ENCODE data around the gene OR8A1. TPM values are rescaled to one million over a fixed set of nuclear protein-coding genes. Genes with fewer than 3 reads are reported as not detected.

The OR8A1 gene
- polyA plus RNA-seq (2014; cell fraction: cytosol; rRNA removed), result not detected in 2 replicates
- polyA plus RNA-seq (2014; cell fraction: nucleus; rRNA removed), result not detected in 2 replicates

DNA sequence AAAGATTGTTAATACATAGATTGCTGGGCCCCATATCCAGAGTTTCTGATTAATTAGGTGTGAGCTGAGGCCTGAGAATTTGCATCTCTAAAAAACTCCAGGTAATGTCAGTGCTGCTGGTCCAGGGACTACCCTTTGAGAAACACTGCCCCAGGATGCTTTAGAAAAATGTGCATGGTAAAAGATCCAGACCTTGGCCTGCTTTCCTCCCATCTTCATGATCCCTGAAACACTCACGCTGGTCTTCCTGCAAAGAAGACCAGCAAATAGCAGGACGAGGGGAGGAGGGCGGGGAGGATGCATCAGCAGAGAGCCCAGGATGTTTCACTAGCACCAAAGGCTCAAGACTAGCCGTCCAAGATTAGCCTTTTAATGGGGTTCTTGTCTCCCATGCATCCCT lies at the start of gene OR8A1:
Gene OR8A1, plus strand, starts transcription at position 301 of the 400 bp plus-strand sequence. CDS start 123 bp downstream, outside the sequence.
- no peak for DNase-seq (ENCODE audit: low spot score)

DNA sequence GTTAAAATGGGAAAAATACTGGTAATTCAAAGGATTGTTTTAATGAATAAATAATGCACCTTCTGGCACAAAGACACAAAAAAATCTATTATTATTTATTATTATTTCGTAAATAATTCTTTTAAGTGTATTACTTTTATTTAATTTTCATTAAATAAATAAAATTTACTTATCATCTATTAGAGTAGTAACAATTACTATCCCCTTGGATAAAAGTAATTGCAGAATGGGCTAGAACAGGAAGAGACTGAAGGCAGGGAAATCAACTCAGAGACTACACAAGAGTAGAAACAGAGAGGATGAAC lies 49.3 kb upstream of the OR8A1 start:
- DNase-seq (ENCODE audit: low spot score), result no peak

DNA sequence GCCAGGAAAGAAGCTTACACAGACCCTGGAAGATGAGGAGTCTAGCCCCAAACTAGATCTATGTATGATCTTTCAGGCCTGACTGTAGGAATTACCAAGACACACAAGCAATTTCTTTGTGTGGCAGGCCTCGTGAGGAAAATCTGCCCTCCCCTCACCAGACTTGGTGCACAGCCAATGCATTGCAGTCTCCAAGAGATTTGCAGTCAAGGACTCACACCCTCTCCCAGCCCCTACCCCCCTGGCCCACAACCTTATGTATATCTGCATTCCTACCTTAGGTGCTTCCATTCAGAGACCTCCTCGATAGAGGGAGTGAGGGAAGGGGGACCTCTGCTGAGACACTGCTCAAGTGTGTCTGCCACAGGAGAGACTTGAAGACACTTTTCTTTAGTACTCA lies 36.2 kb upstream of the OR8A1 start:
- DNase-seq (ENCODE audit: low spot score), result no peak

- DNase-seq (ENCODE audit: low spot score), result no peak
These were observed 35.7 kb upstream of the OR8A1 start for GRCh38 chr11:124534051-124534450.

GRCh38 chr11:124535552-124536232 lies 34.1 kb upstream of the OR8A1 start:
- DNase-seq (ENCODE audit: low spot score), result no peak

- DNase-seq (ENCODE audit: low spot score), result no peak
These were observed 33.3 kb upstream of the OR8A1 start for GRCh38 chr11:124536520-124536919.

DNA sequence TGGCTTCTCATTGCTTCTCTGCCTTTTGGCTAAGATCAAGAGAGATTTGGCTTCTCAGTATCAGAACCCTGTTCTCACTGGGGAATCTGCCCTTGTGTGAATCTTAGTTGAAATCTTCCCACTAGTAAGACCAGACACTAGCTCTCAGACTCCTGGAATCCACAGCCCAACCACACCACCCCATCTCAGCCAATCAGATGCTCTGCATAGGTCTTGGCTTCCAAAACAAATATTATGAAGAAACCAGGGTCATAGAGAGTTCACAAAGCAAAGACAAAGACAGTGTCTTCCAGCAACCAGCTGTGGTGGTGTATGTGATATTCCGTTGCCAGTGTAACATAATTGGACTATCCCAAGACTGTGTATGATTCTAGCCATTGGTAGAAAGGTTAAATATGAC lies 31.8 kb upstream of the OR8A1 start:
- DNase-seq (ENCODE audit: low spot score), result no peak

- DNase-seq (ENCODE audit: low spot score), result no peak
These were observed 28.6 kb upstream of the OR8A1 start for GRCh38 chr11:124541204-124541603.

- no peak for DNase-seq (ENCODE audit: low spot score)
These were observed 26.7 kb upstream of the OR8A1 start for GRCh38 chr11:124543145-124543544.

DNA sequence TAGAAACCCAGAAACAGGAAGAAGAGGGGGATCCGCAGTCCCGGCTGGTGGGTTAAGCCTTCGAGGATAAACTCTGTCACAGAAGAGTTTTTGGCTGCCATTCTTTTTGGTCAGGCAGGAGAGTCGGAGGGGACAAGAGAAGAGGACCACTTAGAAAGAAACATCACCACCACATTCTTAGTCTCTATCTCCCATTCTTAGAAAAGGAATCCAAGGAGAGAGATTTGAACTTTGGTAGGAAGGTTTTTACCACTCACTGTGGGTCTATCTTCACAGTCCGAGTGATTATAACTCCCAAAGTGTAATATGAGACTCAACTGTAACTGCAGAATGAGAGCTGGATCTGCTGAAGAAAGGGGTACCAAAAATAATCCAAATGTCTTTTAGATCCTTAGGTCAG lies 26.2 kb upstream of the OR8A1 start, which contains the start of gene OR8B12:
Gene OR8B12, minus strand, starts transcription at position 101 of the 400 bp plus-strand sequence. Its CDS starts 0 bp downstream, at position 101.
- no peak for DNase-seq (ENCODE audit: low spot score)

GRCh38 chr11:124551189-124551588 lies 18.6 kb upstream of the OR8A1 start:
- no peak for DNase-seq (ENCODE audit: low spot score)

- DNase-seq (ENCODE audit: low spot score), result no peak
These were observed 17.8 kb upstream of the OR8A1 start for GRCh38 chr11:124551987-124552386.

GRCh38 chr11:124556828-124557227 lies 13.0 kb upstream of the OR8A1 start:
- DNase-seq (ENCODE audit: low spot score), result no peak

- DNase-seq (ENCODE audit: low spot score), result no peak
These were observed 363 bp downstream of the OR8A1 start for GRCh38 chr11:124570160-124570559.

DNA sequence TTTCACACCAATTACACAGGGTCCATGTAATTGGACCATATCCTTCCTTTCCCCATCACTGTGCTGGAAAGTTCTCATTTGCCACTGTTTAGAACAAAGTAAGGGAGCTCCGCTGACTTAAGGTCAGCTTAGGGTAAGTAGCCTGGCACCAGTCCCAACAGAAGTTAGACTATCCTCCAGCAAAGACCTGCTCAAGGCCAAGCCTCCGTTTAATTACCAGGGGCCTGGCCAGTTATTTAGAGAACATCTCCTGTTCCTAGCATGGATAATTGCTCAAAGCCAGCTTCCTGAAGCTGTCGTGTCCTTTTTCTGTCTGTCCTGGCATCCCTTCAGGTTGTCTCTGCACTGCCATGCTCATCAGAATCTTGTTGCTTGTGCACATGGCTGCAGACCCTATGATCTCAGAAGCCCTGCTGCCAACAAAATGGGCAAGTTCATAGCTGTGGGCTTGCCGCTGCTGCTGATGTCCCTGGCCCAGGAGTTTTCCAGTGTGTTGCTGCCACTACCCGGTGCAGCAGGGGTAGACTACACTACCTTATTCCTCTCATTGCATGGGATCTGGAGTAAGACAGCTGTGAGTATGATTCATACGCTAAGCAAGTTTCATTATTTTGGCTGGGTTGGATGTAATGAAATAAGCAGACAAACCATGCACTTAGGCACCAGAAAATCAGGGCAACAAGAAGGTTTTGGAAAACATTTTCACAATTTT lies 8.1 kb downstream of the OR8A1 start:
- DNase-seq (ENCODE audit: low spot score), result no peak

DNA sequence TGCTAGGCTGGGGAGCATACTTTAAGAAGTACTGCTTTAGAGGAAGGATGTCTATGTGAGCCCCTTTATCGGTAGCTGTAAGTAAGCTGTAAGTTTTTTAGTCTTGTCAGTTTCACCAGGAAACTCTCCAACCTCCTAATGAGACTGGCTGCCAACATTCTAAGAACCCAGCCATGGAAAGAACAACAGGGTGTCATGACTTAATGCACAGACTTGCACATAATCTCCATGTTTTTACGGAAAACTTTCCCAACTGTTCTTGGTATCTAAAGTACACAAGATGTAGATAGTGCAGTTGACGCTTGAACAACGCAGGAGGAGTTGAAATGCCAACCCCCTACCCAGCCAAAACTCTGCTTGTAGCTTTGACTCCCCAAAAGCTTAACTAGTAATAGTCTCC lies 9.0 kb downstream of the OR8A1 start:
- no peak for DNase-seq (ENCODE audit: low spot score)

DNA sequence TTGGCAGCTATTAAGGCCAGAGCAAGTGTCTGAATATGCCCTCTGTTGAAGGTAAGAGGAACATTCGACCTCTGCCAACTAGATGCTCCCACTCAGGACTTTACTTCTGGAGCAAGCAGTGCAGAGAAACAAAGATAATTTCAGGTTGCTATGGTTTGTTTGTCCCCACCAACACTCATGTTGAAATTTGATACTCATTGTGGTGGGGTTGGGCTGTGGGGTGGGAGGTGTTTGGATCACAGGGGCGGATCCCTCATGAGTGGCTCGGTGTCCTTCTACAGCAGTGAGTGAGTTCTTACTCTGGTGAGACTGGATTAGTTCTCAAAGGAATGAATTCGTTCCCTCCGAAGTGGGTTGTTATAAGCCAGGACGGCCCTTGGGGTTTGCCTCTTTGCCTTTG lies 12.0 kb downstream of the OR8A1 start:
- no peak for DNase-seq (ENCODE audit: low spot score)

DNA sequence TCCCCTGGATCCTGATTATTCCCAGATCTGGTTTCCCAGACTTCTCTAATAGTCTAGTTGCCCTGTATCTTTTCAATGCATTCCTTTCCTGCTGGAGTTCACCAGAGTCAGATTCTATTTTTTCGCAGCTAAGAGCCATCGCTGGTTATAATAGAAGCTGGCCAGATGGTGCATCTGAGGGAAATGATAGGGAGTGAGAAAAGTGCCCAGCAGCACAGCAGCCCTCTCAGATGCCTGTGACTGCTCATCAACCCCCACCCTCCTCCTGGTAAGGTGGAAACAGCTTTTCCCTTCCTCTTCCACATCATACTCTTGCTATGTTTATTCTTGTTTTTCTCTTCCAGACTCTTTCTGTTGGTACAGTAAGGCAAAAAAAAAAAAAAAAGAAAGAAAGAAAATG lies 12.8 kb downstream of the OR8A1 start:
- DNase-seq (ENCODE audit: low spot score), result no peak

- no peak for DNase-seq (ENCODE audit: low spot score)
These were observed 14.0 kb downstream of the OR8A1 start for GRCh38 chr11:124583781-124584180.

DNA sequence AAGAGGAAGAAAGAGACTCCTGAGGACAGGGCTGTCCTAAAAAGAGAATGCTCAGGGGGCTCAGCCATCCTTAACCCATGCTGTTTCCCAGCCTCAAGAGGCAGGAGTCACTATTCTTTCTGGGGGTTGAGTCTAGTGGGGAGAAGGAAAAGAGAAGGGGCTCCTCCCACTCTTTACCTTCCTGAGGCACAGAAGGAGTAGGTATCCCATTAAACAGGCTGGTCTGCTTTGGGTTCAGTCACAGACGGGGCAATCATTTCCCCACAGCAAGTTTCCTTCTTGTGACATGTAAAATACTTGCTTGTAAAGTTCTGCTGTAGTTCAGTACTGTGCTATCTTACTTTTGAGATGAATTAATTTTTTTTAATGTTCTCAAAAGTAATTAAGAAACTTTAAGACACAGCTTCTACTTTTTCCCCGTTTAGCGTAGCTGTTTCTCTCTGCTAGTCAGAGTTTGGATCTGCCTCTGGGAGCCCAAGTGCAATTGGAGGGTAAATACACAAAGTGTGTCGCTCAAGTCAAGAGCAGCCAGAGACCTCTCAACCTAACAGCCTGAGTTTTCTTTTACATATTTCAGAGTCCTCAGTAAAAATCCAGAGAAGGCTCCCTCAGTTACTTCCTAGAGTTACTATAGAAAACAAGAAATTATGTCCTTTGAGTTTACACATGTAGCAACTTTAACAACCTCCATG lies 15.0 kb downstream of the OR8A1 start:
- DNase-seq (ENCODE audit: low spot score), result no peak

DNA sequence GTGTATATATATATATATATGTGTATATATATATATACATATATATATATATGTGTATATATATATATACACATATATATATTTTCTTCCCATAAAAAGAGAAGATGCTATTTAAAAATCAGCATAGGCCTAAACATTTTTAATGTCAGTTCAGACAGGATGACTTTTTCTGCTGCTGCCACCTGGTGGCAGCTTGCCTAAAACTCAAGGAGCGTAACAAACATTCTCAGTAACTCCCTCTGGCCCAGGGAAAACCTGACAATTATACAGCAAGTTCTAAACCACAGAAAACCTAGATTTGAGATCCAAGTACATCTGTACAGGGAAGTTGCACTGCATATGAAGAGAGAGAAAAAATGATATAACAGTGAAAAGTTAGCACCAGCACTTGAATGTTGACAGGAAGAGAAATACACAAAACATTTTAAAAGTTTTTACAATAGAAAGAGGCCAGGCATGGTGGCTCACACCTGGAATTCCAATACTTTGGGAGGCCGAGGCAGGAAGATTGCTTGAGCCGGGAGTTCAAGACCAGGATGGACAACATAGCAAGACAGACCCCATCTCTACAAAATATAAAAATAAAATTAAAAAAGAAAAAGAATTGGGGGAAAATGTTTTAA lies 16.6 kb downstream of the OR8A1 start:
- peak; percentile 13 for DNase-seq (ENCODE audit: low spot score)

DNA sequence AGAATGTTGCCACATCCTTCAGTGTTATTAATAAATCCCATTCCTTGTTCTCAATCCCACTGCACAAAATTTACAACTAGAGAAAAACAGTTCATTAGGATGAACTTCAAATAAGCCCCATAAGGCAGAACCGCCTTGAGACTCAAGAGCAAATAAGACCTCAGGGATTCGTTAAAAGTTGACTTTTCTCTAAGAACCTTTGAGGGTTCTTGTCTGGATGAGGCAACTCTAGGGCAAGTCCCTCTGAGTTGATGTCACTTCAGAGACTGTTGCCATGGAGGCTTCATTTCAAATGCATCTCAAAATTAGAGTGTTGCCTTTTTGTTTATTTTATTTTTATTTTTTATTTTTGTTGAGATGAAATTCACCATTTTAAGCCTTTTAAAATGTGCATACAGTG lies 21.6 kb downstream of the OR8A1 start:
- no peak for DNase-seq (ENCODE audit: low spot score)
